ENCODE results near the gene HEPACAM.

Gene HEPACAM

DNA sequence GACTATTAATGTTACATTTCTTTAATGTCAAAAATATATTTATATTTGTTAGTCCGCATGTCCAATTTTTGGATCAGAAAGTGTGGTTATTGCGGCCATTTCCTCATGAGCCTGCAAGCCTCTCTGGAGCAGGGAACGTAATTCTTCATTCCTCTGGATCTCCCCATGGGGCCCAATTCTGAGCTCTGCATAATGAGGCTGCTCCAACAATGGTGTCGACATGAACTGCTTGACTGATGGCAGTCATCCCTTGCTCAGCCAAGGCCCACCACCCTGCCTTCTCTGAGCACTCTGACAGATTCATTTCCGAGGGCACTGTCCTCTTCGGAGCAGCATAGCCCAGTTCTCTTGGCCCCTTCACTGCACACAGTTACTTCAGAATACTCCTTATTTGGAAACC is 3.1 kb upstream of the HEPACAM start:
- Histone ChIP-seq H3K27me3 (ENCODE audit: low read depth, low read length) (peaks cover 42% of the 10 kb centered on the region), H2AFZ (ENCODE audit: low read depth, low read length) (no peak overlapping the region), H3K9ac (ENCODE audit: low read length) (no peak overlapping the region), H3K4me1 (ENCODE audit: low read length) (no peaks in the 10 kb centered on the region), H3K27ac (ENCODE audit: low read length) (no peak overlapping the region), H3K36me3 (replicated peaks; ENCODE audit: low read depth, low read length) (no peaks in the 10 kb centered on the region), H3K4me2 (ENCODE audit: low read length) (no peak overlapping the region), H3K9me3 (ENCODE audit: insufficient read depth, low read length) (no peaks in the 10 kb centered on the region), H3K79me2 (ENCODE audit: low read length) (no peaks in the 10 kb centered on the region), H4K20me1 (ENCODE audit: insufficient read depth, low read length) (no peaks in the 10 kb centered on the region), H3K4me3 (ENCODE audit: low read length) (no peak overlapping the region)
- no peak for TF ChIP-seq EZH2phosphoT487 (IDR thresholded peaks at IDR 0.05; ENCODE audit: low read depth)
- TF ChIP-seq, protein P1, sequence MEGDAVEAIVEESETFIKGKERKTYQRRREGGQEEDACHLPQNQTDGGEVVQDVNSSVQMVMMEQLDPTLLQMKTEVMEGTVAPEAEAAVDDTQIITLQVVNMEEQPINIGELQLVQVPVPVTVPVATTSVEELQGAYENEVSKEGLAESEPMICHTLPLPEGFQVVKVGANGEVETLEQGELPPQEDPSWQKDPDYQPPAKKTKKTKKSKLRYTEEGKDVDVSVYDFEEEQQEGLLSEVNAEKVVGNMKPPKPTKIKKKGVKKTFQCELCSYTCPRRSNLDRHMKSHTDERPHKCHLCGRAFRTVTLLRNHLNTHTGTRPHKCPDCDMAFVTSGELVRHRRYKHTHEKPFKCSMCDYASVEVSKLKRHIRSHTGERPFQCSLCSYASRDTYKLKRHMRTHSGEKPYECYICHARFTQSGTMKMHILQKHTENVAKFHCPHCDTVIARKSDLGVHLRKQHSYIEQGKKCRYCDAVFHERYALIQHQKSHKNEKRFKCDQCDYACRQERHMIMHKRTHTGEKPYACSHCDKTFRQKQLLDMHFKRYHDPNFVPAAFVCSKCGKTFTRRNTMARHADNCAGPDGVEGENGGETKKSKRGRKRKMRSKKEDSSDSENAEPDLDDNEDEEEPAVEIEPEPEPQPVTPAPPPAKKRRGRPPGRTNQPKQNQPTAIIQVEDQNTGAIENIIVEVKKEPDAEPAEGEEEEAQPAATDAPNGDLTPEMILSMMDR (IDR thresholded peaks at IDR 0.05; ENCODE audit: low read depth, low read length), result no peak

DNA sequence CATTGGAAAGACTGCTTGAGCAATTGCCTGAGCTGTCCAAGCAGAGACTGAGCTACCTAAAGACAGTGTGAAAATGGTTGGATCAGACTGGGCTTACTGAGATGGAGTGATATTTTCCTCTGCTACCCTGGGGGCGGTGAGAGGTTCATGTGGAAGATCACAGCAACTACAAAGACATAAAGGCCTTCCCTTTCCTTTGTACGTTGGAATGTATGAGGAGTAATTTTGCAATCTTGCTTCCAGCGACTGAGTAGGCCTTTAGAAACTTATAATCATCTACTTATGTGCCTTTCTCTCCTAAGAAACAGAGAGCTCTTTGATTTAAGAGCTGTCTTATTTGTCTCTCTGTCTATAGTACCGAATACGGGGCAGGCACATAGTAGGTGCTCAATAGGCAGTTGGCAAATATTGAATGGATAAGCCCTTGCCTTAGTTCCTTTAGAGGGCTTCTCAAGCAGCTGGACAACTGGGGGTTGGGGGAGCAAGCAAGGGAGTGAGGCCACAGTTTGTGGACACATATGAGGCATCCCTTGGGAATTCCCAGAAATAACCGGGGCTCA is 2.4 kb upstream of the HEPACAM start:
- Histone ChIP-seq H4K20me1 (ENCODE audit: insufficient read depth, low read length) (no peaks in the 10 kb centered on the region), H3K4me2 (ENCODE audit: low read length) (no peak overlapping the region), H3K9ac (ENCODE audit: low read length) (no peak overlapping the region), H3K9me3 (ENCODE audit: insufficient read depth, low read length) (no peaks in the 10 kb centered on the region), H3K4me1 (ENCODE audit: low read length) (no peaks in the 10 kb centered on the region), H3K79me2 (ENCODE audit: low read length) (no peaks in the 10 kb centered on the region), H2AFZ (ENCODE audit: low read depth, low read length) (no peak overlapping the region), H3K27ac (ENCODE audit: low read length) (no peak overlapping the region), H3K27me3 (ENCODE audit: low read depth, low read length) (peaks cover 46% of the 10 kb centered on the region), H3K4me3 (ENCODE audit: low read length) (no peak overlapping the region), H3K36me3 (replicated peaks; ENCODE audit: low read depth, low read length) (no peaks in the 10 kb centered on the region)
- TF ChIP-seq, protein P1 (IDR thresholded peaks at IDR 0.05; ENCODE audit: low read depth, low read length), result no peak
- TF ChIP-seq EZH2phosphoT487 (IDR thresholded peaks at IDR 0.05; ENCODE audit: low read depth), result no peak

DNA sequence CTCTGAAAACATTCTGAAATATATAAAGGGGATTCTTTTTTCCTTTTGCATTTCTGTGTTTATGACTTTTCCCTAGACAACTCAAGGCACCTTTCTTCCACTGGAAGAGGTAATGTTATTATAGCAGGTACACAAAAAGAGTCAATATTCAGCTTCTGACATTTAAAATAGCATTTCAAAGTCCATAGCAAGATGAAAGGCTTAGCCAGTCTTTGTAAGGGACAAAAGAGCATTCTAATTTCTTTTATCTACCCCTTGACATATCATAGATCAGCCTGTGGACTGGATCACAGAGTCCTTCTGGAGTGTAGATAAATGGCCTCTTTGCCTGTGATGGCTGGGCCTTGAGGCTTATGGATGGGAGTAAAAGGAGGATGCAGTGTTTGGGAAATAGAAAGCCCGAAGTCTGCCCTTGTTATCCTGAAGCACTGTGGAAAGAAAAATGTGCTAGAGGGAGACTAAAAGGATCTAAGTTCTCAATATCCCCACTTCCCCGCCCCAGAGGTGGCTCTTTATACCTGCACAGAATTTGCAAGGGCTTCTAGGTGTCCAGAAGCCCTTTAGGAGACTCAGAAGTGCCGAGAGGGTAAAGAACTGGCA is 1.6 kb upstream of the HEPACAM start:
- no peak overlapping the region for H3K9ac ChIP-seq (ENCODE audit: low read length)
- TF ChIP-seq EZH2phosphoT487 (IDR thresholded peaks at IDR 0.05; ENCODE audit: low read depth), result no peak
- TF ChIP-seq, protein P1 (IDR thresholded peaks at IDR 0.05; ENCODE audit: low read depth, low read length), result no peak
- H3K4me3 ChIP-seq (ENCODE audit: low read length), result no peak overlapping the region
- H3K4me2 ChIP-seq (ENCODE audit: low read length), result no peak overlapping the region
- no peaks in the 10 kb centered on the region for H3K4me1 ChIP-seq (ENCODE audit: low read length)
- H3K36me3 ChIP-seq (replicated peaks; ENCODE audit: low read depth, low read length), result no peaks in the 10 kb centered on the region
- no peak overlapping the region for H2AFZ ChIP-seq (ENCODE audit: low read depth, low read length)
- no peak overlapping the region for H3K27ac ChIP-seq (ENCODE audit: low read length)
- no peaks in the 10 kb centered on the region for H3K79me2 ChIP-seq (ENCODE audit: low read length)
- H3K9me3 ChIP-seq (ENCODE audit: insufficient read depth, low read length), result no peaks in the 10 kb centered on the region
- no peaks in the 10 kb centered on the region for H4K20me1 ChIP-seq (ENCODE audit: insufficient read depth, low read length)
- peaks cover 46% of the 10 kb centered on the region for H3K27me3 ChIP-seq (ENCODE audit: low read depth, low read length)

DNA sequence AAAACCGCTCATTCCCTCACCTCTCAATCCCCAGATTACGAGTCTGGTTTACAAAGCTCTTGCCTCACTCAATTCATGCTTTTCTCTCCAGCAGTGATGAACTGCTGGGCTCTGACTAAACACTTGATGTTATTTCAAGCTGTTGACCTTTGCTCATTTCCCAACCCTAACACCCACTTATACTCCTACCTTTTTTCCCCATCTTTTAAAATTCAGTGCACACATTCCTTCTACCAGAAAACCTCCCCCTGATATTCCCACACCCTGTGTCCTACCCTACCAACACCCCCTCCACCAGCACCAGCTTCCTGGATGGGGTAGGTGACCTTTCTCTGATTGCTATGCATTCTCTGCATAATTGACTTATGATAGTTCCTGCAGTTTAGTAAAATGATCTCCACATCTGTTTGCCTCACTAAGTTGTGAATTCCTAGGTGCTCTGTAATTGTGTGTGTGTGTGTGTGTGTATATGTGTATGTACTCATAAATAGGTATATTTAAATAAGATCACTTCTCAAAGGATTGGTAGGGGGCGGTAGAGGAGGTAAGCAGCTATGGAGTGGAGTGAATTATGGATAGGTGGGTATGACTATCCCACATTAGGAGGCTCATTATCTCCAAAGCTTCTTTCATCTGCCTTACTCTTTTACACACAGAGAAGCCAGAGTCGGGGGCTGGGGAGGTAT is 842 bp downstream of the HEPACAM start:
- peaks cover 14% of the 10 kb centered on the region for H3K4me1 ChIP-seq (ENCODE audit: low read length)
- no peak overlapping the region for H3K27ac ChIP-seq (ENCODE audit: low read length)
- H3K4me3 ChIP-seq (ENCODE audit: low read length), result no peak overlapping the region
- no peaks in the 10 kb centered on the region for H3K36me3 ChIP-seq (replicated peaks; ENCODE audit: low read depth, low read length)
- H3K79me2 ChIP-seq (ENCODE audit: low read length), result no peaks in the 10 kb centered on the region
- no peak overlapping the region for H3K4me2 ChIP-seq (ENCODE audit: low read length)
- no peak overlapping the region for H2AFZ ChIP-seq (ENCODE audit: low read depth, low read length)
- H3K9me3 ChIP-seq (ENCODE audit: insufficient read depth, low read length), result 0 out of 2 replicates have a peak, but pooled peaks cover 3% of the 10 kb centered on the region
- no peaks in the 10 kb centered on the region for H4K20me1 ChIP-seq (ENCODE audit: insufficient read depth, low read length)
- TF ChIP-seq, protein P1 (IDR thresholded peaks at IDR 0.05; ENCODE audit: low read depth, low read length), result no peak
- no peak for TF ChIP-seq EZH2phosphoT487 (IDR thresholded peaks at IDR 0.05; ENCODE audit: low read depth)
- H3K9ac ChIP-seq (ENCODE audit: low read length), result no peak overlapping the region
- H3K27me3 ChIP-seq (ENCODE audit: low read depth, low read length), result peaks cover 43% of the 10 kb centered on the region
